Measurements from ENCODE around the gene URB1. TPM values are rescaled to one million over a fixed set of nuclear protein-coding genes. Genes with fewer than 3 reads are reported as not detected.
"Not testable (repeated sequence)": the region's sequence is repeated elsewhere in the genome, so short reads cannot be mapped to it uniquely, and the experiment has no call there.

Gene URB1
- total and polyA plus RNA-seq, 4 donors, result 3.7 to 17.6 (median 11.4) TPM

DNA sequence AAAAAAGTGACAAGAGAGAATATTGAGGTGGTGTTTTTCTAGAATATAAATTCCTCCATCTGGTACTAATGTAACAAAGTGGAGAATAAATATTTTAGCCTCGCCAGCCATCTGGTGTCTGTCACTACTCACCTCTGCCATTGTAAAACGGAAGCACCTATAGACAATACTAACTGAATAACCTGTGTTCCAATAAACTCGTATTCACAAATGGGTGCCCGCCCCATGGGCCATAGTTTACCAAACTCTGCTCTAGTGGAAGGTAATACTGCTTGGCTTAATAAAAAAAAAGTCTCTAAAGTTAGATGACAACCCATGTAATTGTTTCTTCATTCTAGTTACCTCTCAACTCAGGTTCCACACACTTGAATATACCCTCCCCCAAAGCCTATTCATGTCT is 122.1 kb downstream of the URB1 start:
- DNase-seq (no peak), ATAC-seq (ENCODE audit: insufficient read depth, low FRiP score) (no peak)
- Histone ChIP-seq H3K4me1 (ENCODE audit: control insufficient read depth in 5 of 5, insufficient read depth in 5 of 5, low read length in 5 of 5) (no peaks in the 10 kb centered on the region), H3K9me3 (ENCODE audit: control insufficient read depth in 4 of 4, insufficient read depth in 3 of 4, low read length in 3 of 4) (no peaks in the 10 kb centered on the region), H3K36me3 (ENCODE audit: control insufficient read depth in 4 of 4, insufficient read depth in 4 of 4, low read length in 4 of 4) (peaks cover 5 to 18% (median 13%) of the 10 kb centered on the region in 4 donors), H3K27ac (ENCODE audit: low read depth in 1 of 2, low read length in 1 of 2) (no peak overlapping the region), H3K9ac (ENCODE audit: insufficient read depth in 1 of 2, low read length in 2 of 2) (no peak overlapping the region), H3K4me3 (no peak overlapping the region), H3K27me3 (ENCODE audit: control insufficient read depth in 3 of 3, insufficient read depth in 3 of 3, low read length in 2 of 3) (no peaks in the 10 kb centered on the region)
- 94 to 98% methylated on average over 4 of the region's 4 CpGs for WGBS, 2 donors
- TF ChIP-seq, protein P1, sequence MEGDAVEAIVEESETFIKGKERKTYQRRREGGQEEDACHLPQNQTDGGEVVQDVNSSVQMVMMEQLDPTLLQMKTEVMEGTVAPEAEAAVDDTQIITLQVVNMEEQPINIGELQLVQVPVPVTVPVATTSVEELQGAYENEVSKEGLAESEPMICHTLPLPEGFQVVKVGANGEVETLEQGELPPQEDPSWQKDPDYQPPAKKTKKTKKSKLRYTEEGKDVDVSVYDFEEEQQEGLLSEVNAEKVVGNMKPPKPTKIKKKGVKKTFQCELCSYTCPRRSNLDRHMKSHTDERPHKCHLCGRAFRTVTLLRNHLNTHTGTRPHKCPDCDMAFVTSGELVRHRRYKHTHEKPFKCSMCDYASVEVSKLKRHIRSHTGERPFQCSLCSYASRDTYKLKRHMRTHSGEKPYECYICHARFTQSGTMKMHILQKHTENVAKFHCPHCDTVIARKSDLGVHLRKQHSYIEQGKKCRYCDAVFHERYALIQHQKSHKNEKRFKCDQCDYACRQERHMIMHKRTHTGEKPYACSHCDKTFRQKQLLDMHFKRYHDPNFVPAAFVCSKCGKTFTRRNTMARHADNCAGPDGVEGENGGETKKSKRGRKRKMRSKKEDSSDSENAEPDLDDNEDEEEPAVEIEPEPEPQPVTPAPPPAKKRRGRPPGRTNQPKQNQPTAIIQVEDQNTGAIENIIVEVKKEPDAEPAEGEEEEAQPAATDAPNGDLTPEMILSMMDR (IDR thresholded peaks at IDR 0.05; ENCODE audit: control extremely low read depth, extremely low read depth), result no peak

DNA sequence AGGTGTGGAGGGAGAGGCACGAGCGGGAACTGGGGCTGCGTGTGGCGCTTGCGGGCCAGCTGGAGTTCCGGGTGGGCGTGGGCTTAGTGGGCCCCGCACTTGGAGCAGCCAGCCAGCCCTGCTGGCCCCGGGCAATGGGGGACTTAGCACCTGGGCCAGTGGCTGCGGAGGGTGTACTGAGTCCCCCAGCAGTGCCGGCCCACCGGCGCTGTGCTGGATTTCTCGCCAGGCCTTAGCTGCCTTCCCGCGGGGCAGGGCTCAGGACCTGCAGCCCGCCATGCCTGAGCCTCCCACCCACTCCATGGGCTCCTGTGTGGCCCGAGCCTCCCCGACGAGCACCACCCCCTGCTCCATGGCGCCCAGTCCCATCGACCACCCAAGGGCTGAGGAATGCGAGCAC is 127.5 kb downstream of the URB1 start:
- H3K9me3 ChIP-seq (ENCODE audit: control insufficient read depth in 4 of 4, insufficient read depth in 3 of 4, low read length in 3 of 4); H3K4me3 ChIP-seq; ATAC-seq (ENCODE audit: insufficient read depth, low FRiP score); DNase-seq; H3K9ac ChIP-seq (ENCODE audit: insufficient read depth in 1 of 2, low read length in 2 of 2); H3K4me1 ChIP-seq (ENCODE audit: control insufficient read depth in 5 of 5, insufficient read depth in 5 of 5, low read length in 5 of 5); H3K27ac ChIP-seq (ENCODE audit: low read depth in 1 of 2, low read length in 1 of 2); H3K27me3 ChIP-seq (ENCODE audit: control insufficient read depth in 3 of 3, insufficient read depth in 3 of 3, low read length in 2 of 3): not testable (repeated sequence)
- WGBS, 2 donors, result 98% methylated on average over 15 to 23 of the region's 23 CpGs
- H3K36me3 ChIP-seq (ENCODE audit: control insufficient read depth in 4 of 4, insufficient read depth in 4 of 4, low read length in 4 of 4), result peaks cover 3 to 12% (median 7%) of the 10 kb centered on the region in 4 donors

DNA sequence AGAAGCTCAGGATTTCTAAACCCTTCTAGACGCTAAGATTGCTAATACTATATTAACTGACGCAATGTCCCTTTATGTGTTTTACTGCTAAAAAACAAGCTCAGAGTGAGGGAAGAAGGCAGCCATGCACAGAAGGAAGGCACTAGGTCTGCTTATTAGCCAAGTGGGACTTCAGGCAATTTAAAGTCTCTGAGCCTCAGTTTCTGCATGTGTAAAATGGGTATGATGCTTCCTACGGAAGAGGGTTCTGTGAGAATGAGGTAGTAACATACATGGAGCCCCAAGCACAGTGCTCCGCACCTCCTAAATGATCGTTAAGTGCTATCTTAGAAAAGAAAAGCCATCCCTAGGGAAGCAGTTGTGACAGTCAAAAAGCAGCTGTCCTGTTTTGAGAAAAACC is 130.9 kb downstream of the URB1 start:
- no peak overlapping the region for H3K27ac ChIP-seq (ENCODE audit: low read depth in 1 of 2, low read length in 1 of 2)
- no peak for DNase-seq
- WGBS, 2 donors, result 79 to 91% methylated on average over 5 of the region's 5 CpGs
- no peak overlapping the region for H3K4me3 ChIP-seq
- no peak for ATAC-seq (ENCODE audit: insufficient read depth, low FRiP score)
- H3K4me1 ChIP-seq (ENCODE audit: control insufficient read depth in 5 of 5, insufficient read depth in 5 of 5, low read length in 5 of 5), result peaks cover 0 to 10% (median 0%) of the 10 kb centered on the region in 5 donors
- no peak overlapping the region for H3K9ac ChIP-seq (ENCODE audit: insufficient read depth in 1 of 2, low read length in 2 of 2)
- TF ChIP-seq, protein P1 (IDR thresholded peaks at IDR 0.05; ENCODE audit: control extremely low read depth, extremely low read depth), result no peak
- H3K9me3 ChIP-seq (ENCODE audit: control insufficient read depth in 4 of 4, insufficient read depth in 3 of 4, low read length in 3 of 4), result no peaks in the 10 kb centered on the region
- peaks cover 0 to 3% (median under 1%) of the 10 kb centered on the region in 4 donors for H3K36me3 ChIP-seq (ENCODE audit: control insufficient read depth in 4 of 4, insufficient read depth in 4 of 4, low read length in 4 of 4)
- H3K27me3 ChIP-seq (ENCODE audit: control insufficient read depth in 3 of 3, insufficient read depth in 3 of 3, low read length in 2 of 3), result no peaks in the 10 kb centered on the region

Small RNA genes within 50 kb of the gene (small RNA-seq; reads per million reads assigned to genes)
- 21.6 reads per million, percentile 97 among the genes with 10 or more reads in this experiment for gene SNORA80A (ENCODE audit: low replicate concordance)

Other genes with a start within 250 kb of the URB1 start
- 1 to 10 TPM; 6.9 to 8.5 TPM for gene MIS18A, start 114.0 kb downstream of the URB1 start, total RNA-seq
- gene MIS18A, start 114.0 kb downstream of the URB1 start, polyA plus RNA-seq, result 1 to 10 TPM; 5.0 to 5.2 TPM
- gene MRAP, start 94.2 kb downstream of the URB1 start, total RNA-seq, result 1 to 10 TPM in 1 of 2 donors, not detected in 1; 3.8 TPM
- gene MRAP, start 94.2 kb downstream of the URB1 start, polyA plus RNA-seq, result under 1 TPM; 0.18 to 0.24 TPM
- 10 to 100 TPM; 13.9 to 59.0 TPM for gene EVA1C, start 19.7 kb upstream of the URB1 start, total RNA-seq
- 10 to 100 TPM; 44.5 to 52.7 TPM for gene EVA1C, start 19.7 kb upstream of the URB1 start, polyA plus RNA-seq
- under 1 TPM; 0.43 to 0.71 TPM for gene TCP10L, start 192.5 kb upstream of the URB1 start, total RNA-seq
- gene TCP10L, start 192.5 kb upstream of the URB1 start, polyA plus RNA-seq, result under 1 TPM; 0.25 to 0.65 TPM
- 10 to 100 TPM; 27.6 to 49.5 TPM for gene CFAP298, start 219.4 kb upstream of the URB1 start, total RNA-seq
- 10 to 100 TPM; 51.4 to 61.2 TPM for gene CFAP298, start 219.4 kb upstream of the URB1 start, polyA plus RNA-seq